ENCODE results near the gene C1orf174.
A peak's percentile ranks its signal among the peaks of the same experiment; 100 is the strongest.

Gene C1orf174

GRCh38 chr1:3896396-3897000 is 3.6 kb downstream of the C1orf174 start:
- Histone ChIP-seq H3K9me3 (replicated peaks in 1 of 11) (peaks cover 11 to 19% (median 15%) of the 10 kb centered on the region in 11 experiments), H3K36me3 (peaks cover 26 to 59% (median 42%) of the 10 kb centered on the region in 11 experiments), H3K27ac (no peak overlapping the region), H3K4me2 (peak overlapping the region in 4 of 11 experiments; percentile 14 to 34 (median 21); a peak in 5 of 22 replicates), H3K4me3 (no peak overlapping the region), H4K20me1 (peaks cover 42 to 63% (median 58%) of the 10 kb centered on the region in 11 experiments), H3K4me1 (peaks cover 27 to 44% (median 32%) of the 10 kb centered on the region in 10 experiments), H3K27me3 (no peaks in the 10 kb centered on the region), H3K9ac (peak overlapping the region in 1 of 11 experiments; percentile 8; a peak in 1 of 22 replicates)
- no peak for TF ChIP-seq Cebpa-rat (IDR thresholded peaks at IDR 0.05)

GRCh38 chr1:3895951-3896325 is 4.1 kb downstream of the C1orf174 start:
- Histone ChIP-seq H3K27ac (no peak overlapping the region), H3K4me2 (peak overlapping the region in 2 of 11 experiments; percentile 14 to 26; a peak in 1 of 22 replicates), H3K36me3 (peaks cover 26 to 59% (median 42%) of the 10 kb centered on the region in 11 experiments), H3K4me3 (no peak overlapping the region), H4K20me1 (peaks cover 47 to 67% (median 62%) of the 10 kb centered on the region in 11 experiments), H3K9ac (no peak overlapping the region), H3K4me1 (peaks cover 27 to 48% (median 35%) of the 10 kb centered on the region in 10 experiments), H3K27me3 (no peaks in the 10 kb centered on the region), H3K9me3 (replicated peaks in 1 of 11) (peaks cover 11 to 19% (median 15%) of the 10 kb centered on the region in 11 experiments)
- no peak for TF ChIP-seq Cebpa-rat (IDR thresholded peaks at IDR 0.05)

GRCh38 chr1:3895279-3895950 is 4.7 kb downstream of the C1orf174 start:
- peaks cover 32 to 53% (median 40%) of the 10 kb centered on the region in 10 experiments for H3K4me1 ChIP-seq
- no peak overlapping the region for H3K4me2 ChIP-seq
- H3K9me3 ChIP-seq (replicated peaks in 1 of 11): peaks cover 11 to 19% (median 15%) of the 10 kb centered on the region in 11 experiments
- TF ChIP-seq Cebpa-rat (IDR thresholded peaks at IDR 0.05): no peak
- H3K4me3 ChIP-seq: no peak overlapping the region
- H3K27me3 ChIP-seq: no peaks in the 10 kb centered on the region
- peaks cover 28 to 63% (median 44%) of the 10 kb centered on the region in 11 experiments for H3K36me3 ChIP-seq
- no peak overlapping the region for H3K9ac ChIP-seq
- peaks cover 52 to 72% (median 67%) of the 10 kb centered on the region in 11 experiments for H4K20me1 ChIP-seq
- no peak overlapping the region for H3K27ac ChIP-seq

DNA sequence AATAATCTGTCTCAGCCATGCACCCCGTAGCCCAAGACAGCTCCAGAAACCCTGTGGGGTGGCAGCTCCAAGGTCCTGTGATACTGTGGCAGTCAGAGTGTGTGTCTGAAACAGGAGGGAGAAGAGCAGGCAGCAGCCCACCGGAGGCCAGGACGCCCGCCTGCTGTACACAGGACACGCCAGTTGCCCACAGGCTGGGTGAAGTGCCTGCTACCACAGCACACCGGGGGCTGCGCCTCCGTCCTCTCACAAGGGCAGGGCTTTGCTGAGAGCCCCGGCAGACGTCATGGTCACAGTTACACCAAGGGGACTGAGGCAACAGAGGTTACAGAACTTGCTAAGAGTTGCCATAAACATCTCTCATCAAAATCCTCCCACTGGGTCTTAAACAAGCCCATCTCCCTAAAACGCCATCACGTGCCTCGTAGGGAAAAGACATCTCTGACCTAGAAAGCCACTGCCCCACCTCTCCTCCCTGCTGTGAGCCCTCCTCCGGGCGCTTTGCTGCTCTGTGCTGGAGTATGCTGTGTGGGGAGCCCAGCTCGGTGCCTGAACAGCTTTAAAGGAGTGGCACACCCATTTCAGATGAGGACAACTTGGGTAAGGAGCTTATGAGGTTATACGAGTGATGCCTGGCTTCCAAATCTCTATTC is 5.3 kb downstream of the C1orf174 start:
- H3K4me3 ChIP-seq: no peak overlapping the region
- TF ChIP-seq Cebpa-rat (IDR thresholded peaks at IDR 0.05): no peak
- no peak overlapping the region for H3K27ac ChIP-seq
- H3K4me1 ChIP-seq: peaks cover 36 to 60% (median 45%) of the 10 kb centered on the region in 10 experiments
- peaks cover 34 to 69% (median 50%) of the 10 kb centered on the region in 11 experiments for H3K36me3 ChIP-seq
- H3K4me2 ChIP-seq: no peak overlapping the region
- H3K27me3 ChIP-seq: no peaks in the 10 kb centered on the region
- peaks cover 57 to 79% (median 74%) of the 10 kb centered on the region in 11 experiments for H4K20me1 ChIP-seq
- H3K9me3 ChIP-seq (replicated peaks in 1 of 11): peaks cover 11 to 19% (median 15%) of the 10 kb centered on the region in 11 experiments
- no peak overlapping the region for H3K9ac ChIP-seq

GRCh38 chr1:3893190-3893589 is 6.9 kb downstream of the C1orf174 start:
- no peak for TF ChIP-seq Cebpa-rat (IDR thresholded peaks at IDR 0.05)
- Histone ChIP-seq H3K9ac (0 out of 22 replicates have a peak overlapping the region, but pooled peaks of 1 of the 11 experiments have one; percentile 17), H3K36me3 (peaks cover 50 to 82% (median 61%) of the 10 kb centered on the region in 11 experiments), H3K4me2 (peak overlapping the region; percentile 15 to 53 (median 36); a peak in 19 of 22 replicates), H3K9me3 (replicated peaks in 1 of 11) (peaks cover 7 to 11% (median 9%) of the 10 kb centered on the region in 11 experiments), H3K4me1 (peaks cover 29 to 49% (median 41%) of the 10 kb centered on the region in 10 experiments), H3K27ac (no peak overlapping the region; a peak in 1 of 22 replicates), H4K20me1 (peaks cover 57 to 91% (median 85%) of the 10 kb centered on the region in 11 experiments), H3K27me3 (no peaks in the 10 kb centered on the region), H3K4me3 (no peak overlapping the region)

DNA sequence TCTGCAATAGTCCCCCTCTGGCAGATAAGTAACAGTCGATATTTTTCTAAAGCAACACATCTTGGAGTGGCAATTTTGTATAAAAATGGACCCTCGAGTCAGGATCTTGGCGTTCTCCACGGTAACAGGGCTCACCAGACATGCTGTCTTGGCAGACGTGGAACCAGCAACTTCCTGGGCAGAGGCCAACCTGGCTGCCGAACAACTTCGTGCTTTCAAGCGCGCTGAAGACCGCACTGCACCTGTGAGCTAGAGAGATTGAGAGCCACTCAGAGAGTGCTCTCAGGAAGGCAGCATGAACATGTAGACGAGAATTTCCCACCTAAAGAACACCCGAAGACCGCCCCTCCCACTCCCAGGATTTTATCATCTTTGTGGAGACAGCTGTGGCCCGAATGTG is 7.3 kb downstream of the C1orf174 start:
- Histone ChIP-seq H3K4me1 (peaks cover 29 to 49% (median 41%) of the 10 kb centered on the region in 10 experiments), H3K27ac (no peak overlapping the region; a peak in 1 of 22 replicates), H3K4me3 (no peak overlapping the region), H3K9ac (0 out of 22 replicates have a peak overlapping the region, but pooled peaks of 1 of the 11 experiments have one; percentile 17), H3K4me2 (peak overlapping the region; percentile 15 to 53 (median 36); a peak in 15 of 22 replicates), H3K36me3 (peaks cover 52 to 82% (median 61%) of the 10 kb centered on the region in 11 experiments), H4K20me1 (peaks cover 57 to 95% (median 88%) of the 10 kb centered on the region in 11 experiments), H3K27me3 (no peaks in the 10 kb centered on the region), H3K9me3 (replicated peaks in 1 of 11) (peaks cover 3 to 6% (median 5%) of the 10 kb centered on the region in 11 experiments)
- no peak for TF ChIP-seq Cebpa-rat (IDR thresholded peaks at IDR 0.05)

- H3K9ac ChIP-seq: peak overlapping the region in 5 of 11 experiments; percentile 8 to 56 (median 32); a peak in 7 of 22 replicates
- peaks cover 61 to 85% (median 69%) of the 10 kb centered on the region in 11 experiments for H3K36me3 ChIP-seq
- no peak for TF ChIP-seq Cebpa-rat (IDR thresholded peaks at IDR 0.05)
- peak overlapping the region in 5 of 10 experiments; percentile 10 to 47 (median 36); a peak in 6 of 20 replicates for H3K4me3 ChIP-seq
- H4K20me1 ChIP-seq: peaks cover 53 to 95% (median 79%) of the 10 kb centered on the region in 11 experiments
- no peaks in the 10 kb centered on the region for H3K9me3 ChIP-seq (replicated peaks in 1 of 11)
- H3K27me3 ChIP-seq: no peaks in the 10 kb centered on the region
- peak overlapping the region; percentile 24 to 97 (median 79) for H3K4me2 ChIP-seq
- H3K4me1 ChIP-seq: peaks cover 29 to 39% (median 34%) of the 10 kb centered on the region in 10 experiments
- H3K27ac ChIP-seq: peak overlapping the region in 5 of 11 experiments; percentile 1 to 29 (median 21); a peak in 4 of 22 replicates
Observed at GRCh38 chr1:3891329-3891865, 8.7 kb downstream of the C1orf174 start.

Measured in BLaER1 treated with 17β-estradiol and CSF1 and Interleukin-3, amounts not matched to agents 10 nM and 100 nM (cell line).